Activated T-helper 1 cell treated with Interleukin-2 at 50 U/mL for 16 hours (primary cell): ENCODE data around the gene ITGB7.
A peak's percentile ranks its signal among the peaks of the same experiment; 100 is the strongest.
"Not testable (repeated sequence)": the region's sequence is repeated elsewhere in the genome, so short reads cannot be mapped to it uniquely, and the experiment has no call there.

Source experiments
- DNase-seq: peaks from one replicate; pipeline ENCODE4 v3.0.0-alpha.2; 2020; ENCODE audit warnings: low read depth

Gene ITGB7

DNA sequence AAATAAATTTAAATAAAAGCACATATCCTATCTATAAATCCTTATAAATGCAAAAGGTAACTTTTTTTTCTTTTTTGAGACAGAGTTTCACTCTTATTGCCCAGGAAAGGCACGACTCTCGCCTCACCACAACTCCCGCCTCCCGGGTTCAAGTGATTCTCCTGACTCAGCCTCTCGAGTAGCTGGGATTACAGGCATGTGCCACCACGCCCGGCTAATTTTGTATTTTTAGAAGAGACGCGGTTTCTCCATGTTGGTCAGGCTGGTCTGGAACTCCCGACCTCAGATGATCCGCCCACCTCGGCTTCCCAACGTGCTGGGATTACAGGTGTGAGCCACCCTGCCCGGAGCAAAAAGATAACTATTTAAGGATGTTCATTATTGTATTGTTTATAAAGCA is 28.2 kb downstream of the ITGB7 start:
- not testable (repeated sequence) for DNase-seq

DNA sequence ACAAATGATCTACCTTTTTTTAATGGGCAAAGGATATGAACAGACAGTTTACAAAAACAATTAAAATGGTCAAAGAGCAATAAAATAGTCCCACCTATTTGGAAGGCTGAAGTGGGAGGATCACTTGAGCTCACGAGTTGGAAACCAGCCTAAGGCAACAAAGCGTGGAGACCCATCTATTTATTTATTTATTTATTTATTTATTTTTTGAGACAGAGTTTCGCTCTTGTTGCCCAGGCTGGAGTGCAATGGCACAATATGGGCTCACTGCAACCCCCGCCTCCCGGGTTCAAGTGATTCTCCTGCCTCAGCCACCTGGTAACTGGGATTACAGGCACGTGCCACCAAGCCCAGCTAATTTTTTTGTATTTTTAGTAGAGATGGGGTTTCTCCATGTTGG is 29.6 kb downstream of the ITGB7 start:
- not testable (repeated sequence) for DNase-seq

- no peak for DNase-seq
These were observed 30.3 kb downstream of the ITGB7 start for GRCh38 chr12:53176750-53177149.

DNA sequence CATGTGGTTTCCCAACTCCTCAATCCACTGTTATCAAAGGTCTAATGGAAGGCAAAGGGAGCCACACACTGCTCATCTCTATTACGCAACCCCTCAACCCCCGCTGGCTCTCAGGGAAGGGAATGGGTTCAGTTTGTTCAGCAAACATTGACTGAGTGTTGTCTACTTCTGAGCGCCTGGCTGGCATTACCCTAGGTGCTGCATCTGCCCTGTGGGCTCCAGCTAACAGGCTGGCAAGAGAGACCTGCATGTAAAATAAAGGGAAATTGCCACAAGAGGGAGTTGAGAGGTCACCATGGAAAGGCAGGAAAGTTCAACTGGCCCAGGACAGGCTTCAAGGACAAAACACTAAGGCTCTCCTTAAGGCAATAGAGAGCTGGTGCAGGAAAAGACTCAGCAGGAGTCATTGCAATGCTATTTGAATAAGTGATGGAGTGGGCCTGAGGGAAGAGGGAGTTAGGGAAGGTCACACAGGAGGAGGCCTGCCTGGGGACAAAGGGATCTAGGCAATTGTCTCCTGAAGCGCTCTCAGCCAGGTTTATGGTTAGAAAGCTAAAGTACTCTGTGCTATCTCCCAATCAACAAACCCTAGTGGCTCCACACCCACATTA is 32.1 kb downstream of the ITGB7 start:
- DNase-seq = no peak

- no peak for DNase-seq
These were observed 33.9 kb downstream of the ITGB7 start for GRCh38 chr12:53173085-53173715.

- no peak for DNase-seq
These were observed 34.7 kb downstream of the ITGB7 start for GRCh38 chr12:53172352-53172751.

- no peak for DNase-seq
These were observed 35.2 kb downstream of the ITGB7 start for GRCh38 chr12:53171725-53172329.

- DNase-seq = no peak
These were observed 36.0 kb downstream of the ITGB7 start for GRCh38 chr12:53170876-53171724.

DNA sequence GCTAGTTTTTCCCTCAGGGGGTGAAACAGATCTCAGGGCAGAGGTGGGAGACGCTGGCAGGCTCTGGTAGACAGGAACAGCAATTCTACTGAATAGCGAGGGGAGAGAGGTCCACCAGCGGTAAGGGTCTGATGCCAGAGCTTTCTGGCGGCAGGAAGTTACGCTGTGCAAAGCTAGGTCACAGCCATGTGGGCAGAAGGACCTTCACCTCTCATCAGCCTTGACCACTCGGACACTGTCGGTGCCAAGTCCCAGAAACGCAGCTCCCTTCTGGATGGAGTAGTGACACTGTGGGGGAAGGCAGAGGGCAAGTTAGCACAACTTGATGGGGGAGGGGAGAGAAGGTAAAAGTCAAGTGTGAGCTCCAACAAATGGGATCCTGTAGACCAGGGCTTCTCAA is 36.8 kb downstream of the ITGB7 start:
- no peak for DNase-seq

GRCh38 chr12:53169644-53170043 is 37.4 kb downstream of the ITGB7 start:
- no peak for DNase-seq

DNA sequence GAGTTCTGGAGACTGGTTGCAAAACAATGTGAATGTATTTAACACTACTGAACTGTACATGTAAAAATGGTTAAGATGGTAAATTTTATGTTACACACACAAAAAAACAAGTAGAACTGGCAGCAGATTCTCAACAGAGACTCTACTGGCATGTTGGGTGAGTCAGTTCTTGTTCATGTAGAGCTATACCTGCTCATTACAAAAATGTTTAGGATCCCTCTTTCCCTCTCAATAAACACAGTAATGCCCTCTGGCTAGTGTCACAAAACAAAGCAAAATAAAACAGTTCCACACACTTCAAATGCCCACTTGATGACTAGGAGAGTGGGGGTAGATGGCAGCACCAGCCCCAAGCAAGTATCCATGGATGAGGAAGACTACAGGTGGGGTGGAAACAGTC is 40.2 kb downstream of the ITGB7 start:
- no peak for DNase-seq

GRCh38 chr12:53163008-53163407 is 44.0 kb downstream of the ITGB7 start:
- DNase-seq = not testable (repeated sequence)

GRCh38 chr12:53161119-53161911 is 45.7 kb downstream of the ITGB7 start:
- DNase-seq = no peak

DNA sequence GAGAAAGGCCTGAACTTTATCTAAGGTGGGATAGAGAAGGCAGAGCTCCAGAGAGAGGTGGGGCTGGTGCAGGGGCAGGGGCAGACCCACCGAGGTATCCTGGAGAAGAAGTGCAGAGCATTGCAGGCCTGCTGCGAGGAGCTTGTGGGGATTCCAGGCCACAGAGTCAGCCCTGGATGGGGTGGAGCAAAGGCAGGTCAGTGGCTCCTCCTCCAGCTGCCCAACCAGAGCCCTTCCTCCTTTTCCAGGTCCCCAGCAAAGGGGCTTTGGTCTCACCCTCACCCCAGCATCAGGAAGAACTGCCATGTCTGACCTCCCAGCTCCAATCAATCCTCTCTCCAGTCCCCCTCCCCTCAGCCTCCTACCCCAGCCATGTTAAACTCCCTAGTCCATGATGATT is 46.4 kb downstream of the ITGB7 start:
- no peak for DNase-seq

GRCh38 chr12:53160000-53160399 is 47.1 kb downstream of the ITGB7 start:
- DNase-seq = no peak

- DNase-seq = peak; percentile 75
These were observed 47.7 kb downstream of the ITGB7 start for GRCh38 chr12:53159195-53159839.

DNA sequence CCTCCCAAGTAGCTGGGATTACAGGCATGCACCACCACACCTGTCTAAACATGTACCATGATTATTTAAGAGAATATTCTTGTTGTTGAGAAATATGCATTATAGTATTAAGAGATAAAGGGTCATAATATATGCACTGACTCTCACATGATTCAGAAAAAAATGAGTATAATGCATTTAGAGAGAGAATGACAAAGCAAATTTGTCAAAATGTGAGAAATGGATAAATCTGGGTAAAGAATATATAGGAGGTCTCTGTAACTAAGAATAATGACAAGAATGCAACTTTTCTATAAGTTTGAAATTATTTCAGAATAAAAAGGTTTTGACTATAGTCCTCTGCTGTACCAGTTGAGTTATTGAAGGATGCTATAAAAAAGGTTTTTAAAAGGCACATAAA is 54.7 kb downstream of the ITGB7 start:
- DNase-seq = no peak

DNA sequence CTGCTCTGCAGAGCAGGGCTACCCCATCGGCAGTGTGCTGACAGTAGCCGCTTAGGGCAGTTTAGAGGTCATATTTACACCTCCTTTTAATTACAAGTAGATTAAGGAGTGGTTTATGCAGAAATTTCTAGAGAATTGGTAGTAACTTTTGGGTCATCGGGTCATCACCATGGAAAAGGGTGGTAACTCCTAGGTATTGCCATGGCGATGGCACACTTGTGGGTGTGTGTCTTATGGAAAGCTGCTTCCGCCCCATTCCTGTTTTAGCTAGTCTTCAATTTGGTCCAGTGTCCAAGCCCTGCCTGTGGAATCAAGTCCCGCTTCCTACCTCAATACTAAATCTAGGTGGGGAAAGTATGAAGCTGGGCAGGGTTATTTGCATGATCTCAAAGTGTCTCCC is 56.0 kb downstream of the ITGB7 start:
- no peak for DNase-seq

DNA sequence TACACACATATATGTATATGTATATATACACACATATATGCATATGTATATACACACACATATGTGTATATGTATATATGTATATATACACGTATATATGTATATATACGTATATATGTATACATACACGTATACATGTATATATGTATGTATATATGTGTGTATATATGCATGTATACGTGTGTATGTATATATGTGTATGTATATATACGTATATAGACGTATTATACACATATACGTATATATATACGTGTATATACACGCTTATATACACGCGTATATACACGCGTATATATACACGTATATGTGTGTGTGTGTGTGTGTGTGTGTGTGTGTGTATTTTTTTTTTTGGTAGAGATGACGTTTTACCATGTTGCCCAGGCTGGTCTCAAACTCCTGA is 59.4 kb downstream of the ITGB7 start:
- no peak for DNase-seq

DNA sequence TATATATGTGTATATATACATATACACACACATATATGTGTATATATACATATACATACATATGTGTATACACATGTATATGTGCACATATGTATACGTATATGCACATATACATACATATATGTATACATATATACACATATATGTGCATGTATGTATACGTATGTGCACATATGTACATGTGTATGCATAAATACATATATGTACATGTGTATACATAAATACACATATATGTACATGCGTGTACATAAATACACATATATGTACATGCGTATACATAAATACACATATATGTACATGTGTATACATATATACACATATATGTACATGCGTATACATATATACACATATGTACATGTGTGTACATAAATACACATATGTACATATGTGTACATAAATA is 59.9 kb downstream of the ITGB7 start:
- no peak for DNase-seq
